Endometrial microvascular endothelial cells (primary cell): ENCODE results near the gene WDR27. TPM values are rescaled to one million over a fixed set of nuclear protein-coding genes. Genes with fewer than 3 reads are reported as not detected.

Source experiments
- in situ Hi-C: cut with HindIII; loops from 2 replicates; pipeline ENCODE4 v1.10.0; 2017; ENCODE audit warnings: low sequenced_read_pairs, low pct_unique_long_range_greater_than_20kb; ENCODE audit errors: inconsistent ontology term
- total RNA-seq: library from RNA; depleted of rRNA; stranded (reverse); fragments of >200 nt; gene quantifications from one replicate; pipeline ENCODE4 v1.2.3, GENCODE V29; 2015; ENCODE audit errors: inconsistent ontology term

WDR27 gene
- total RNA-seq, 1 donor from 2014 or later: 22.3 TPM

DNA sequence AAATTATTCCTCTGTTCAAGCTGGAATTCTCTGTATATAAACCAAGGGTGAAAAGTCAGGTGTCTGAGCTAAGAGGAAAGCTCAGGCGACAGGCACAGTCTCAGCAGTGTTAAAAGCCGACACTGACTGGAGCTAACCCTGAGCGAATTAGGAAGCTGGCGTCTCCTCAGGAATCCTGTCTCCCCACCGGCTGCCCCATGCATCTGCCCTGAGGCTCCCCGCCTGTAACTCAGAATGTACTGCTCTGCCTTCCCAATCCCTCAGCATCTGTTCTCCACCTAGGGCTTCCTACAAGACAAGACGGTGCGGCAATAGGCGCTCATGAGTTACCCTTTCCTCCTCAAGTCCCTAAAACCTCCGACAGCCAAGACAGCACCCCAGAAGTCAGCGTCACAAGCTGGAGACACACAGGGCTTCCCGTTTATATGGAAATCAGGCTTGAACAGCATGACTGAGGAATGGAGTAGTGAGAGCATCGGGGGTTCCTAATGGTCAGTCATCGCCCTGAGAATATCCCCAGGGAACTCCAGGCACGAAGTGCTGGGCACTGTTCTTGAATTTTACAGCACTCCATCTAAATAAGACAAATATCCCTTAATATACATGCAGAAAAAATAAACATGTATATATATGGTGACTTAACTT, 33.5 kb downstream of the WDR27 start:
- in situ Hi-C loops: no loop called here

DNA sequence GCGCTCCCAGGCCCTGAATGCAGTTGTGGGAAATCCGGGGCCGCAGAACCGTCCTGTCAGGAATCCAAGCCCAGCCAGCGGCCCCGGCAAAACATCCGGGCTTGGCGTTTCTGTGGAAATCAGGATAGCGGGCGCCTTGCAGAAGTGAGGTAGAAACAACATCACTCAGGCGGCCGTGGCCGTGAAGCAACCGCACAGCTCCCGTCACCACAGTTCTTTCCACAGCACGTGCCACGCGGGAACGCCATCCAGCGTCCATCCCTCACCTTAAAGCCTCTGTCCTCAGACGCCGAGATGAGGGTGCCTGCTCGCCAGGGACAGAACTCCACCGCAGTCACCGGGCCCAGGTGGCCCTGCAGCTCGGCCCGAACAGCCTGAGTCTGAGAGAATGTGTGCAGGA, 34.1 kb downstream of the WDR27 start:
- in situ Hi-C loops: no loop called here

DNA sequence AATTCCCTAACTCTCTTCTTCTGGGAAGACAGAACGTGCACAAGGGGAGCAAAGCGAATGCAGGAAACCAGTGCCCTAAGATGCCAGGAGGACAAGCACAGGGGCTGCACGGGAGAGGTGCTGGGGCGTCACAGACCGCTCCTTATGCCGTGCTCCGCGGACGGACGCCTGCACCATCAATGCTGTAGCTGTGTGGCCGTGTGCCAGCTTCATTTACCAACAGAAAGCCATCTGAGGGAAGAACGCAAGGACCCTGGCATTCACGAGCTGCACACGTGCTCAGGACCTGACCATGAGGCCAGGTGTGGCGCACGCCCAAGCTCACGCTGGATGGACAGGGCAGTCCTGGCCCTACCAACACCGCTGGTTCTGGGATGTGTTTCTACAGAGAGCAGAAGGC, 35.4 kb downstream of the WDR27 start:
- in situ Hi-C loops: no loop called here

DNA sequence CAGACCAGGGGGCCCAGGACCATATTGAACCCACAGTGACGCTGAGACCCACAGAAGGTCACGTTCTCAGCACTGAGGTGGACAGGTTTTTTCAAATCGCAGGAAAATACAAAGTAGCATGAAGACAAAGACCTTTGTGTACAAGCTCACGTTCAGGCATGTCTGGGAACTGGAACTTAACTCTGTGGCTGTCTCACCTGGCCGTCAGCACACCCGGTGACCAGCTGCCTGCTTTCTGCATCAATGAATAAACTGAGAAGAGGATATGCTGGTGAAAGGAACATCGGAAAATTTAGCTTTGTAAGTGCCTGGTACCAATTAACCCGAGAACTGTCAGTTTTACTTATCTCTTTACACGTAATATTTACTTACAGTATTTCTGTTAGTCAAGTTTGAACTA, 36.5 kb downstream of the WDR27 start:
- in situ Hi-C loops: no loop called here

DNA sequence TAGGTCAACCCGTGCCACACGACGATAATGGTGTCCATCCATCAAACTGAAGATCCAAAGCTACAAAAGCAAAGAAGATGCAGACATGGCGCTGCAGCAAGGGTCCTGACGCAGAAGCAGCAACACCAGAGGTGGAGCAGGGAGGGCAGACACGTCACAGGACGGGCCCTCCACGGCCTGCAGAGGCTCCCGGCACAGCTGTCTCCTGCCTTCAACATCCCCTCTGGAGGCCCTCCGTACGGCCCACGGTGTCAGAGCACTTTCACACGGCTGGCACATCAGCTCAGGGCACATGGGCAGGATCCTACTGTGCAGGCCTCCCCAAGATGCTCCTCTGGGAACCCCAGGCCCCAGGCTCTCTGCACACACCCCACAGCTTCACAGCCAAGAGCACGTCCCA, 37.6 kb downstream of the WDR27 start:
- in situ Hi-C loops: no loop called here

DNA sequence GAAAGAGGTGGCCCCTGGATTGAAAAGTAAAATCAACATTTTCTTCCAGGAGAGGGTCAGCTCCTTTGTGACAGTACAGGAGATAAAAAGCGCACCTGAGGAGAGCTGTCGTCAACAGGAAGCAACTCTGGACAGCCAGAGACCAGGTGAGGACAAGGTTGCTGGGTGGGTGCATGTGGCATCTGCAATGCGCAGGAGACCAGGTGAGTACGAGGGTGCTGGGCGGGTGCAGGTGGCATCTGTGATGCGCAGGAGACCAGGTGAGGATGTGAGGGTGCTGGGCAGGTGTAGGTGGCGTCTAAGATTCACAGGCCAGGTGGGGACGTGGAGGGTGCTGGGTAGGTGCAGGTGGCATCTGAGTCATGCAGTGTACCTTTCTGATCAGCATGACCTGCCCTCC, 38.4 kb downstream of the WDR27 start:
- in situ Hi-C loops: no loop called here

DNA sequence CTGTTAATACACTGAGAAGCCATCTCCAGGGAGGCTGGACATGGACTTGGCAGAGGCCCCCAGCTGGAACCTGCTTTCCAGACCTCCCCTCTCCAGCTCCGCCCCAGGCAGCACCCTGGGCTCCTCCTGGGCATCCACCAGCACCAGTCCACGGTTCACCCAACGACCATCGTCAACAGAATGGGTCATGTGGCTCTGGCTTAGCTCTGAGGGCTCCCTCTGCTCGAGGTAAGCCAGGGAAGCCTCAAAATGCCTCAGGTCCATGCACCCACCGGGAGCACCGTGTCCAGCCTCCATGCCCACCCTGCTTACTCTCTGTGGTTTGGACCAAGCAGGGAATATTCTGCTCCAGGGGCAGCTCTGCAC, 40.5 kb downstream of the WDR27 start:
- in situ Hi-C loops: no loop called here

DNA sequence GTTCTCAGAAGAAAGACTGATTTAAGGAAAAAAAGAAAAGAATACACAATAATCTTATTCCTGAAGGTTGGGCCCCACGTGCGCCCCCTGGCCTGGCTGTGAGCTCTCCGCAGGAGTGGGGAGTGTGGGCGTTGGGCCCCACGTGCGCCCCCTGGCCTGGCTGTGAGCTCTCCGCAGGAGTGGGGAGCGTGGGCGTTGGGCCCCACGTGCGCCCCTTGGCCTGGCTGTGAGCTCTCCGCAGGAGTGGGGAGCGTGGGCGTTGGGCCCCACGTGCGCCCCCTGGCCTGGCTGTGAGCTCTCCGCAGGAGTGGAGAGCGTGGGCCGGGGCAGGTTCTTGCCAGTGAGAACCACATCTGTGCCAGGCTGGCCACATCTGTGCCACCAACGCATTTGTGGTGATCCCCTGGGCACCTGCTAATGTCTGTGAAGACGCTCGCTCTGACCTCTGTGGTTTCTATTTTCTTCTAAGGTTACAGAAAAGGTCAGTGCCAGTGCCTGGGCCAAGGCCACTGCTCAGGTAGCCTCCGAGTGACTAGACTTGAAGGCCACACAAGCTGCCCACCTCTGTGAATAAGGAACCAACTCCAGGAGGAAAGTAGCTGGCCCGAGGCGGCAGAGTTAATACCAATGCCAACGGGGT, 41.0 kb downstream of the WDR27 start:
- in situ Hi-C loops: no loop called here

DNA sequence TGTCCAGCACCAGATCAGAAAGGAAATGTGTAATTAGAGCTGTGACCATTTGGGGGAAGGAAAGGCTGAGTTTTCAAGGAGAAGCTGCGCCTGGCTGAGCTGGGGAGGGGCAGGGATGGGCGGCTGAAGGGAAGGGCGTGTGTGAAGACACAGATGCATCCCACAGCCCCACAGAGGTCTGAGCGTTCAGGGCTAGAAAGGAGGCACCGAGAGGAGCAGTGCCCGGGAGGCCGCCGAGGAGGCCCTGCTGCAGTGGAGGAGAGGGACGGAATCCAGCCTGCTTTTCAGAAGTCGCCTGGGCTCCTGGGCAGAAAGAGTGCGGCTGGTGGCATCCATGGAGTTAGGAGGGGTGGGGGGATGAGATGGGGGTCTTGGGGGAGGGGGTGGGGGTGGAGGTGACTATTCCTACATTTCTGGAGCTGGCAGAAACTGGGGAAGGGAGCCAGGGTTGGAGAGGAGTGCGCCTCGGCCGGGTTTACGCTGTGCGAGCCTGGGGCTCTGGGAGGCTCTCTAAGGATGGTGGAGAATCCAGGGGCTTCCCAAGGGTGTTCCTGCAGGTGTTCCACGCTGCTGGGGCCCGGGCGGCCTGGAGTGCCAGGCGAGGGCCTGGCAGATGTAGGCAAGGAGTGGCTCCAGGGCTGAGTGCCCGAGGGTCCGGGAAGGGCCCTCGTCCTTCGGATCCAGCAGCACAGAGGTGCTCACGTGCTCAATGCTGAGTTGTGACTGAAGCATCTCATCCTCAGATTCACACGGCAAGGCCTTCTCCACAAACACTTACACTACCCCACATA, 41.8 kb downstream of the WDR27 start:
- in situ Hi-C loops: no loop called here

DNA sequence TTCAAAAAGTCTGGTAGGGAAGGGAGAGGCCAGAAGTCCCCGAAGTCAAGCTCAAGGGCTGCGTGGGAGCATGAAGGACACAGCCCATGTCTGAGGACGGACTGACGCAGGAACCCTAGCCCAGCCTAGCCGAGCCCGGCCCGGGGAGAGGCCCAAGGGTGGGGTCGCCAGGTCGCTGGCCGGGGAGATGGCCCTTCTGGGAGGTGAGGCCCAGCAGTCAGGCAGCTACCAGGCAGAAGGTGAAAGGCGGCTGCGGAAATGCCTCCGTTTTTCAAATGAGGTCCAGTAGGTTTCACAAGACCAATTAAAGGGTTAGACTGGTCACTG, 44.6 kb downstream of the WDR27 start:
- in situ Hi-C loops: no loop called here

DNA sequence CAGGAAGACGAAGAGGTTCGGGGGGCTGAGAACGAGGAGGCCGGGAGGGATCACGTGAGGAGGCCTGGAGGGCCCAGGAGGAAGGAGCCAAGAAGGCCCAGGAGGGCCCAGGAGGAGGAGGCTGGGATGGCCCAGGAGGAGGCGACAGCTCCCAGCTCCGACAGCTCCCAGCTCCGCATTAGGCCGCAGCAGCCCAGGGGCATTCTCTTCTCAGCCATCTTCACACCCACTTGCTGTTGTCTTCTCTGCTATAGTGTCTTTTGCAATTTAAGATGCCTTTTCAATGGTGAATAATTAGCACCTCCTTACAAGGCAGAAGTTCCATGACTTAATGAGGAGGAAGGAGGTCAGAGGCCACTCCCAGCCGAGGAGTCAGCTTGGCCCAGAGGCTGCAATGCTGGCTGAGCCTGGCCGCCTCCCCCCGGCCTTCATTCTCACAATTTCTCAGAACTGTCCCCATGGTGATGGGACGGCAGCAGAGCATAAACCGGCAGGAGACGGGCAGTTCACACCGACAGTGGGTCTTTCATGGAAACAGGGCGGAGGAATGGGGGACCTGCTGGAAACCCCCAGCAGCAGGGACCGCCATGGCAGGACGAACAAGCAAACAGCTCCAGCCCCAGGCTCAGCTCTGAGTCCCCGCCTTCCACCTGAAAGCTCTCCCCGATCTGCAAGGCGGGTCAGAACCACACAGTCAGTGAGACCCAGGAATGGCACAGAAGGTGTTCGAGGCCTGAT, 45.1 kb downstream of the WDR27 start:
- in situ Hi-C loops: no loop called here

DNA sequence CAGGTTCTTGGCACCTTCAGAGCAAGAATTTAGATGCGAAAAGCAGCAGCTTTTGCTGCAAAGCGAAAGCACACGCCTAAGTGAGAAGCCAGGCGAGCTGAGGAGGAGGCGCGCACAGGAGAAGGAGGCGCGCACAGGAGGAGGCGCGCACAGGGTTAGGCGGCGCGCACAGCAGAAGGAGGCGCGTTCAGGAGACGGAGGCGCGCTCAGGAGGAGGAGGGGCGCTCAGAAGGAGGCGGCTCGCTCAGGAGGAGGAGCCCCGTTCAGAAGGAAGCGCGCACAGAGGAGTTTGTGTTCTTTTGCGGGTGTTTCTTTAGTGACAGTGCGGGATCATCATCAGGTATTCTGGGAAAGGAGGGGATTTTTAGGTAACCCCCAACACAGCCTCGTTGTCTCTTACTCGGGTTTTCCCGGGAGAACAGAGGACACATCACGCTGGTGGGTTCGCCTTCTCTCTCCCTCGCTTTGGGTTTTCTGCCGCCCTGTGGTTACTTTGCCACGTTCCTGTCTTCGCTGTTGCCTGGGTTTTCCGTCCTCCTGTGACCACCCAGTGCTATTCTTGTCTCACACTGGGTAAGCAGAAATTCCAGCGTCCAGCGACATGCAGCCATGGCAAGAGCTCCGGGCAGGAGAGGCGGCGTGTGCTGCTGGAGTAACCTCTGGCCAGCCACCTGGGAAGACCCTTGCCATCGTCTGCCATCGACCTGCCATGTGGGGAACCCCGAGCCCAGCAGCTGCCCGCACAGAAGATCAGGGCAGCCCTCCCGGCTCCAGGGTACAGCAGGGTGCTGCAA, 47.0 kb downstream of the WDR27 start:
- in situ Hi-C loops: no loop called here

DNA sequence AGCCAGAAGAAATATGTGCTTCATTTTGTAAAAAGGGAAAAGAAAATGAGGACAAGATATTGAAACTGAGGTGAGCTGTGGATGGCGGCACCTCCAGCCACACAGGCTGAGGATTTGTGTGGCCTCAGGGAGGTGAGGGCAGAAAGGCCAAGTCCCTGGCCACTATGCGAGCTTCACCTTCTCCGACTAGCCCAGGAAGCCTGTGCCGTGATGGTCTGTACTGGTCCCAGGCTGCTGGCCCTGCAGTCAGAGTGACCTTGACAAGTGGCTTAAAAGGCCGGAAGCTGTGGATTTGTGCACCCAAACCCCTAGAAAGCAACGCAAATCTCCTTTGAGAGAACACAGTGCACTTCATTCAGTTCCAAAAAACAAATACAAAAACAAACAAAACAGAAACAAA, 48.1 kb downstream of the WDR27 start:
- in situ Hi-C loops: no loop called here

DNA sequence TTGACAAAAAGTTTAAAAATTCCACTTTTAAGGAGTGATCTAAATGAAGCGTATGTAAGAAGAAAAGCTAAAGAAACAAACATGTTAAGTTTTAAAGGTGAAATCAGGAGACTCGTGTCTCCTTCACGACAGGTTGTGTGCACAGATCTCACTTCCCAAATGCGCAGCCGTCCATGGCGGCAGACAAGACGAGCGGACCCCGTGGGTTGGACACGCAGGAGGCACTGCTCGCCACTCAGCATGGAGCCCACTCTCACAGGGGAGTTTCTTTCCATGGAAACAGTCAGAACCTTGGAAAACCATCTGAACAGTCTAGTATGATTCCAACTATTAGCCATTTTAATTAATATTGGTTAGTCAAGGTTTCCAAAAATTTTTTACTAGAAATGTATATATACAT, 48.9 kb downstream of the WDR27 start:
- in situ Hi-C loops: no loop called here

DNA sequence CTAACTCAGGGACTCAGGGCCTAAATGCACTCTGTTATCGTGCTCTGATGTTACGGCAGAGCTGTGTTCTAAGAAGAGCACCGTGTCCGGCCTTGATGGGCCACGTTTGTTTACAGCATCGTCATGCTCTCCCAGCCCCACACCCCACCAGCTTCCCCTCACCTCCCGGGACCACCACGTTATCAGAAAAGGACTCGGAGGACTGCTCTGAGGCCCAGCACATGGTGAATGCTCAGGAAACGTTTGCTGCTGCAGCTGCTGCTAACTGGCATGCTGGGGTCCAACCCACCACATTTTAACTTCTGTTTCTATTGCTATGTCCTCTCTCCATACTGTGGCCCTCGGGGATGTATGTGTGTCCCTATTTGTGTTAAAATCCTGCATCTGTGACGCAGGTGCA, 50.3 kb downstream of the WDR27 start:
- in situ Hi-C loops: no loop called here

DNA sequence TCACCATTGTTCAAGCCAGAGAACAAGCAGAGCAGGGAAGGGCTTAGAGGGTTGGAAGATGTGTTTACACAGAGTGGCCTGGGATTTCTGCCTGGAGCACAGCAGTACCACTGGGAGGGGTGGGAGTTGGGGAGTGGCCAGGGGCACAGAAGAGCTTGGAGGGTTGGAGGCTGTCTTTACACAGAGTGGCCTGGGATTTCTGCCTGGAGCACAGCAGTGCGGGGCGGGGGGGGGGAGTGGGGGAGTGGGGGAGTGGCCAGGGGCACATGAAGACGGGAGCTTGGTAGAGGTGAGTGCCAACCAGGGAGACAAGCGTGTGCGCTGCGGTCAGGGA, 50.9 kb downstream of the WDR27 start:
- in situ Hi-C loops: no loop called here

DNA sequence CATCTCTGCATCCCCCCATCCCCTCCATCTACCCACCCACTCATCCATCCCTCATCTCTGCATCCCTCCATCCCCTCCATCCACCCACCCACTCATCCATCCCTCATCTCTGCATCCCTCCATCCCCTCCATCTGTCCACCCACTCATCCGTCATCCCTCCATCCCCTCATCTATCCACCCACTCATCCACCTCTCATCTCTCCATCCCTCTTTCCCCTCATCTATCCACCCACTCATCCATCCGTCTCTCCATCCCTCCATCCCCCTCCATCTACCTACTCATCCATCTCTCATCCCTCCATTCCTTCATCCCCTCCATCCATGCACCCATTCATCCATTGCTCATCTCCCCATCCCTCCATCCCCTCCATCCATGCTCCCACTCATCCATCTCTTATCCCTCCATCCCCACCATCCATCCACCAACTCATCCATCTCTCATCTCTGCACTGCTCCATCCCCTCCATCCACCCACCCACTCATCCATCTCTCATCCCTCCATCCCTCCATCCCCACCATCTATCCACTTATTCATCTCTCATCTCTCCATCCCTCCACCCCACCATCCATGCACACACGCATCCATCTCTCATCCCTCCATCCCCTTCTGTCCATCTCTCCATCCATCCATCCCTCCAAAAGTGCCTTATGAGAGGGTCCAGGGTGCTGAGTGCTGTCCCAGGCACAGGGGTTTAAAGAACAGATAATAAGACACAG, 51.4 kb downstream of the WDR27 start:
- in situ Hi-C loops: no loop called here

DNA sequence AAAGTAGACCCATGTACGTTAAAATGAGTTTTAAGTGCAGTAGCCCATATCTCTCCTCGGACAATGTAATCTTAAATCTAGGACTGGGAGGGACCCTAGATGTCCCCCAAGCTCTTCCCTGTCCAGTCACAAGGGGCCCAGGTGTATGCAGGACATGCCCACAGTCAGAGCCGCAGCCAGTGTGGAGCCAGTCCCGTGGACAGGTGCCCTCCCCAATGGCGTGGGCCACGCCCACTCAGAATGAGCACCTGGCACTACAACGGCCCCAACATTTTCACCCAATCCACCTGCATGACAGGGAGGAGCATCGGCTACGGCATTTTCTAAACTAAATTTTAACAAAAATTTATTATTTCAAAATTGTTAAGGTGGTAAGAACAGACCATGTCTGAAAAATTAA, 53.2 kb downstream of the WDR27 start:
- in situ Hi-C loops: no loop called here

DNA sequence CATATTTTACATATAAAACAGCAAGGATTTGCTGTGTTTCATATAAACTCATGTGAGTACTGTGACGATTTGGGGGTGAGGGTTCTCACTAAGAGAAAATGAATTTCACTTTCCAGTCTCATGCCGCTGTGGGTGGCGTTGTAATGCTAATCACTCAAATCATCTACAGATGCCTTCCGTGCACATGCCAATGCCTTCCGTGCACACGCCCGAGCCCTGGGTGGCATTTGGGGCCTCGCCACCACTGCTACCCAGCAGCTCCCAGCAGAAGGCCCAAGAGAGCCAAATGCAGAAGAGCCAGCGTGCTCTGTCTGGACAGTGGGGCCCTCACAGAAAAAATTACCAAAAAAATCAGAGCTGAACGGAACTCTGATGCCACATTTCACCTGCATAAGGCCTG, 53.7 kb downstream of the WDR27 start:
- in situ Hi-C loops: no loop called here
